Neuronal stem cell (in vitro differentiated cells): ENCODE measurements around the gene FILIP1L.

Experiments
- DNase-seq: peaks from one replicate; pipeline ENCODE4 v3.0.0-alpha.2; 2013; ENCODE audit warnings: low spot score
- H2AFZ ChIP-seq: one replicate; pipeline ENCODE4 v1.6.1; 2013; ENCODE audit warnings: mild to moderate bottlenecking, low read length, inconsistent platforms
- H2AK5ac ChIP-seq: 2 replicates; pipeline ENCODE4 v1.6.1; 2013; ENCODE audit warnings: low read depth, mild to moderate bottlenecking, inconsistent platforms, low read length, moderate library complexity, mixed read lengths
- H2BK120ac ChIP-seq: 2 replicates; pipeline ENCODE4 v1.6.1; 2013; ENCODE audit warnings: low read depth, mild to moderate bottlenecking, inconsistent platforms, low read length, moderate library complexity, mixed read lengths
- H2BK12ac ChIP-seq: one replicate; pipeline ENCODE4 v1.6.1; 2013; ENCODE audit warnings: low read length, inconsistent platforms
- H2BK15ac ChIP-seq: 2 replicates; pipeline ENCODE4 v1.6.1; 2013; ENCODE audit warnings: mild to moderate bottlenecking, low read length, inconsistent platforms, mixed read lengths
- H2BK5ac ChIP-seq: one replicate; pipeline ENCODE4 v1.6.1; 2013; ENCODE audit warnings: inconsistent platforms, mild to moderate bottlenecking, low read length, moderate library complexity
- H3K14ac ChIP-seq: one replicate; pipeline ENCODE4 v1.6.1; 2013; ENCODE audit warnings: low read length, inconsistent platforms
- H3K18ac ChIP-seq: 2 replicates; pipeline ENCODE4 v1.6.1; 2013; ENCODE audit warnings: low read length, inconsistent platforms
- H3K23ac ChIP-seq: 2 replicates; pipeline ENCODE4 v1.6.1; 2013; ENCODE audit warnings: low read depth, mild to moderate bottlenecking, mixed read lengths, low read length, inconsistent platforms; ENCODE audit not compliant: poor library complexity
- H3K27ac ChIP-seq: replicated peaks from 3 replicates; pipeline ENCODE4 v1.5.1; 2013; ENCODE audit warnings: low read length, inconsistent platforms
- H3K27me3 ChIP-seq, 3 experiments: 2 replicates each; pipeline ENCODE4 v1.6.1; 2013; ENCODE audit warnings: low read length in 3 of 3, mild to moderate bottlenecking in 2 of 3, inconsistent platforms in 1 of 3, low read depth in 1 of 3, mixed read lengths in 1 of 3, moderate library complexity in 1 of 3; ENCODE audit not compliant: control insufficient read depth in 3 of 3, insufficient read depth in 3 of 3
- H3K36me3 ChIP-seq, 2 donors: replicated peaks in 1 of 2; 2 replicates each; pipeline ENCODE4 v1.6.1; 2013; ENCODE audit warnings: low read length in 2 of 2; ENCODE audit not compliant: control insufficient read depth in 2 of 2, insufficient read depth in 2 of 2
- H3K4ac ChIP-seq: 2 replicates; pipeline ENCODE4 v1.6.1; 2013; ENCODE audit warnings: inconsistent platforms, mild to moderate bottlenecking, low read length, moderate library complexity
- H3K4me1 ChIP-seq, 2 donors: 1 replicate in 1 of 2; 2 replicates in 1 of 2; pipeline ENCODE4 v1.6.1; 2013; ENCODE audit warnings: low read length in 2 of 2, low read depth in 1 of 2; ENCODE audit not compliant: control insufficient read depth in 2 of 2, insufficient read depth in 1 of 2
- H3K4me2 ChIP-seq: one replicate; pipeline ENCODE4 v1.6.1; 2013; ENCODE audit warnings: mild to moderate bottlenecking, low read length, inconsistent platforms; ENCODE audit not compliant: insufficient read depth, poor library complexity, severe bottlenecking
- H3K4me3 ChIP-seq, 2 donors: 2 replicates each; pipeline ENCODE4 v1.5.1; 2013; ENCODE audit warnings: low read length in 2 of 2, mild to moderate bottlenecking in 2 of 2, inconsistent platforms in 1 of 2, moderate library complexity in 1 of 2
- H3K79me1 ChIP-seq: one replicate; pipeline ENCODE4 v1.6.1; 2013; ENCODE audit warnings: low read depth, mild to moderate bottlenecking, inconsistent platforms, low read length, moderate library complexity
- H3K9ac ChIP-seq: one replicate; pipeline ENCODE4 v1.6.1; 2013; ENCODE audit warnings: mild to moderate bottlenecking, low read depth, low read length, inconsistent platforms; ENCODE audit not compliant: poor library complexity
- H3K9me3 ChIP-seq, 2 donors: replicated peaks in 1 of 2; 2 replicates each; pipeline versions ENCODE3 to v1.6.1; 2013; ENCODE audit warnings: low read length in 2 of 2, mild to moderate bottlenecking in 2 of 2, inconsistent platforms in 1 of 2, low read depth in 1 of 2, mixed read lengths in 1 of 2, moderate library complexity in 1 of 2; ENCODE audit not compliant: control insufficient read depth in 2 of 2, insufficient read depth in 1 of 2
- H4K8ac ChIP-seq: one replicate; pipeline ENCODE4 v1.6.1; 2013; ENCODE audit warnings: low read depth, mild to moderate bottlenecking, inconsistent platforms, low read length, moderate library complexity
- H4K91ac ChIP-seq: one replicate; pipeline ENCODE4 v1.6.1; 2013; ENCODE audit warnings: low read length, low read depth, mild to moderate bottlenecking, inconsistent platforms; ENCODE audit not compliant: poor library complexity
- WGBS, 2 donors: extraction: QIAGEN DNeasy Blood & Tissue Kit; methylation state at CpG; one replicate each; pipeline ENCODE4 v1.1.7; 2013; ENCODE audit warnings: missing lambda C conversion rate in 2 of 2, mixed read lengths in 1 of 2; ENCODE audit not compliant: insufficient read length in 2 of 2, insufficient replicate concordance in 1 of 2; ENCODE audit errors: extremely low coverage in 2 of 2; 5-methylcytosine and 5-hydroxymethylcytosine counted together

Gene FILIP1L

GRCh38 chr3:100107221-100107814 is 7.0 kb downstream of the FILIP1L start:
- Histone ChIP-seq H3K27me3 (no peaks in the 10 kb centered on the region), H2BK5ac (no peak overlapping the region), H3K4me3 (no peak overlapping the region), H2BK12ac (no peak overlapping the region), H3K9ac (no peak overlapping the region), H4K8ac (no peak overlapping the region), H3K18ac (no peak overlapping the region), H3K23ac (no peak overlapping the region), H2BK15ac (no peak overlapping the region), H3K27ac (no peak overlapping the region), H2AK5ac (no peak overlapping the region), H3K4ac (no peak overlapping the region), H4K91ac (no peak overlapping the region), H3K4me2 (no peak overlapping the region), H2BK120ac (no peak overlapping the region), H3K36me3 (no peaks in the 10 kb centered on the region), H3K14ac (no peak overlapping the region), H3K4me1 (peaks cover 0 to 5% of the 10 kb centered on the region in 2 donors), H3K79me1 (no peaks in the 10 kb centered on the region), H3K9me3 (no peaks in the 10 kb centered on the region), H2AFZ (no peak overlapping the region)
- DNase-seq = no peak
- no CpG with 5 or more reads among the region's 4 CpGs for WGBS, 2 donors

GRCh38 chr3:100106531-100107141 is 7.7 kb downstream of the FILIP1L start:
- H2AK5ac ChIP-seq = no peak overlapping the region
- H3K36me3 ChIP-seq = no peaks in the 10 kb centered on the region
- H3K4me1 ChIP-seq = peaks cover 0 to 5% of the 10 kb centered on the region in 2 donors
- H3K4me2 ChIP-seq = no peak overlapping the region
- no peak overlapping the region for H2BK12ac ChIP-seq
- H2BK15ac ChIP-seq = no peak overlapping the region
- no peak overlapping the region for H3K18ac ChIP-seq
- H2BK120ac ChIP-seq = no peak overlapping the region
- no peak for DNase-seq
- no peak overlapping the region for H3K27ac ChIP-seq
- no peaks in the 10 kb centered on the region for H3K27me3 ChIP-seq
- no peak overlapping the region for H3K9ac ChIP-seq
- no peak overlapping the region for H2AFZ ChIP-seq
- H4K8ac ChIP-seq = no peak overlapping the region
- no peak overlapping the region for H3K4ac ChIP-seq
- no peak overlapping the region for H3K14ac ChIP-seq
- H2BK5ac ChIP-seq = no peak overlapping the region
- H3K9me3 ChIP-seq = no peaks in the 10 kb centered on the region
- no peak overlapping the region for H3K4me3 ChIP-seq
- H3K23ac ChIP-seq = no peak overlapping the region
- H3K79me1 ChIP-seq = no peaks in the 10 kb centered on the region
- H4K91ac ChIP-seq = no peak overlapping the region

GRCh38 chr3:100106094-100106493 is 8.2 kb downstream of the FILIP1L start:
- H3K27me3 ChIP-seq = no peaks in the 10 kb centered on the region
- no peak overlapping the region for H3K27ac ChIP-seq
- no peak overlapping the region for H4K91ac ChIP-seq
- H3K9me3 ChIP-seq = no peaks in the 10 kb centered on the region
- H3K9ac ChIP-seq = no peak overlapping the region
- H3K4me2 ChIP-seq = no peak overlapping the region
- H2AFZ ChIP-seq = no peak overlapping the region
- H2BK12ac ChIP-seq = no peak overlapping the region
- H2AK5ac ChIP-seq = no peak overlapping the region
- DNase-seq = no peak
- H3K79me1 ChIP-seq = no peaks in the 10 kb centered on the region
- H4K8ac ChIP-seq = no peak overlapping the region
- peaks cover 0 to 5% of the 10 kb centered on the region in 2 donors for H3K4me1 ChIP-seq
- H3K4me3 ChIP-seq = no peak overlapping the region
- H3K14ac ChIP-seq = no peak overlapping the region
- H2BK5ac ChIP-seq = no peak overlapping the region
- no peak overlapping the region for H2BK15ac ChIP-seq
- H3K18ac ChIP-seq = no peak overlapping the region
- H3K4ac ChIP-seq = no peak overlapping the region
- H2BK120ac ChIP-seq = no peak overlapping the region
- H3K36me3 ChIP-seq = no peaks in the 10 kb centered on the region
- no peak overlapping the region for H3K23ac ChIP-seq

DNA sequence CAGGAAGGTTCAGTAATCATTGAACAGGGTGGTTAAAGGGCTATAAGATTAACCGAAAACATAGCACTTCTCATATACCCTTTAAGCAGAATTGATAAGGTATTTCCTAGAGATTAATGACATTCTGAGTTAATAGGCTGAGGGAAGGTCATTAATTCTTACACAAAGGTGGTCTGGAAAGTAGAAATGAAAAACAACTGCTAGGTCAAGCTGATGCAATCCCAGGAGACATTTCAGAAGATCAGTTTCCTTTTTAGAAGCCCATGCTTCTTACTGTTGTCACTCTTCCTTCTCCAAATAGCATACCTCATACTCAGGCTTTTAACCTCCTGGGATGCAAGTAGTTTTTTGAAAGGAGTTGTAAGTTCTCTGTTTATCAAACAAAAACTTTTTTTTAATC is 8.8 kb downstream of the FILIP1L start:
- H3K4me1 ChIP-seq = peaks cover 0 to 5% of the 10 kb centered on the region in 2 donors
- H3K79me1 ChIP-seq = no peaks in the 10 kb centered on the region
- H2BK120ac ChIP-seq = no peak overlapping the region
- no peak overlapping the region for H2AFZ ChIP-seq
- no peak overlapping the region for H2BK12ac ChIP-seq
- no peak overlapping the region for H3K14ac ChIP-seq
- no peak overlapping the region for H4K91ac ChIP-seq
- no peak overlapping the region for H3K23ac ChIP-seq
- H2BK15ac ChIP-seq = no peak overlapping the region
- no CpG with 5 or more reads among the region's 1 CpG for WGBS, 2 donors
- H3K36me3 ChIP-seq = no peaks in the 10 kb centered on the region
- no peak overlapping the region for H3K27ac ChIP-seq
- no peaks in the 10 kb centered on the region for H3K9me3 ChIP-seq
- no peaks in the 10 kb centered on the region for H3K27me3 ChIP-seq
- no peak overlapping the region for H2BK5ac ChIP-seq
- no peak overlapping the region for H3K4me2 ChIP-seq
- H3K18ac ChIP-seq = no peak overlapping the region
- H2AK5ac ChIP-seq = no peak overlapping the region
- H3K4me3 ChIP-seq = no peak overlapping the region
- no peak overlapping the region for H4K8ac ChIP-seq
- DNase-seq = no peak
- H3K9ac ChIP-seq = no peak overlapping the region
- no peak overlapping the region for H3K4ac ChIP-seq
